ENCODE results near the gene SNAP91.
A peak's percentile ranks its signal among the peaks of the same experiment; 100 is the strongest.

The SNAP91 gene

DNA sequence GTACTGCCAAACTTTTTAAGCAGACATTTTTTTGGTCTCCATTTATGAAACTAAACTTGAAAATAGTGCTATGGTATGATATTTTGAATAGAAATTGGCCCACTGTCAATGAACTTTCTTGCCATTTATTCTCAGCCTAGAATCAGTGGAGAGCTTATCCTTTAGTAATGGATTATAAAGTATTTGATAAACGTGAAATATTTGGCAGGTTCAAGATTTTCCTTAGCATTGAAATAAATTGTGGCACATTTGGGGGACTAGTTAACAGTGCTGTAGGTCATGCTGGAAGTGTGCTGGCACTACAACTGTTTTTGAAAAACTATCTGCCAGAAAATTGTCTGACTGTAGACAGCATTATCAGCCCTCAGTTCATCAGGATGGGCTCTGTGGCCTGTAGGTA is 194.4 kb downstream of the SNAP91 start:
- no peak overlapping the region for H3K4me3 ChIP-seq (ENCODE audit: insufficient read depth, low read depth, low read length)
- no peaks in the 10 kb centered on the region for H3K36me3 ChIP-seq (ENCODE audit: control insufficient read depth, insufficient read depth, low read length)
- whole genome bisulfite sequencing, 2 experiments: 96% methylated on average over 1 of the region's 1 CpG
- peaks cover 8% of the 10 kb centered on the region for H3K4me1 ChIP-seq (ENCODE audit: control insufficient read depth, insufficient read depth, low read length)
- H3K27ac ChIP-seq (ENCODE audit: insufficient read depth, low read depth, low read length, poor library complexity, severe bottlenecking): no peak overlapping the region
- H3K9me3 ChIP-seq (ENCODE audit: control insufficient read depth, low read length): no peaks in the 10 kb centered on the region
- peaks cover 7% of the 10 kb centered on the region for H3K27me3 ChIP-seq (ENCODE audit: control insufficient read depth, insufficient read depth, low read length, poor library complexity, severe bottlenecking)

GRCh38 chr6:83511901-83512681 is 196.8 kb downstream of the SNAP91 start, which contains the start of gene PRSS35:
Gene PRSS35, plus strand, starts transcription at chr6:83512534. Its CDS starts 10,908 bp downstream, at chr6:83523442.
- no peaks in the 10 kb centered on the region for H3K9me3 ChIP-seq (ENCODE audit: control insufficient read depth, low read length)
- peak within 1 kb of the TSS; percentile 59 for H3K4me3 ChIP-seq (ENCODE audit: insufficient read depth, low read depth, low read length)
- no peak within 1 kb of the TSS for H3K27ac ChIP-seq (ENCODE audit: insufficient read depth, low read depth, low read length, poor library complexity, severe bottlenecking)
- peaks cover 7% of the 10 kb centered on the region for H3K27me3 ChIP-seq (ENCODE audit: control insufficient read depth, insufficient read depth, low read length, poor library complexity, severe bottlenecking)
- H3K4me1 ChIP-seq (ENCODE audit: control insufficient read depth, insufficient read depth, low read length): peaks cover 8% of the 10 kb centered on the region
- no peaks in the 10 kb centered on the region for H3K36me3 ChIP-seq (ENCODE audit: control insufficient read depth, insufficient read depth, low read length)
- 1% methylated on average over 38 of the region's 38 CpGs for WGBS, 2 experiments

GRCh38 chr6:83511266-83511665 is 197.6 kb downstream of the SNAP91 start:
- no peaks in the 10 kb centered on the region for H3K36me3 ChIP-seq (ENCODE audit: control insufficient read depth, insufficient read depth, low read length)
- WGBS, 2 experiments: 95 to 96% methylated on average over 8 of the region's 8 CpGs
- peaks cover 8% of the 10 kb centered on the region for H3K4me1 ChIP-seq (ENCODE audit: control insufficient read depth, insufficient read depth, low read length)
- no peak overlapping the region for H3K27ac ChIP-seq (ENCODE audit: insufficient read depth, low read depth, low read length, poor library complexity, severe bottlenecking)
- peaks cover 7% of the 10 kb centered on the region for H3K27me3 ChIP-seq (ENCODE audit: control insufficient read depth, insufficient read depth, low read length, poor library complexity, severe bottlenecking)
- no peaks in the 10 kb centered on the region for H3K9me3 ChIP-seq (ENCODE audit: control insufficient read depth, low read length)
- H3K4me3 ChIP-seq (ENCODE audit: insufficient read depth, low read depth, low read length): no peak overlapping the region

DNA sequence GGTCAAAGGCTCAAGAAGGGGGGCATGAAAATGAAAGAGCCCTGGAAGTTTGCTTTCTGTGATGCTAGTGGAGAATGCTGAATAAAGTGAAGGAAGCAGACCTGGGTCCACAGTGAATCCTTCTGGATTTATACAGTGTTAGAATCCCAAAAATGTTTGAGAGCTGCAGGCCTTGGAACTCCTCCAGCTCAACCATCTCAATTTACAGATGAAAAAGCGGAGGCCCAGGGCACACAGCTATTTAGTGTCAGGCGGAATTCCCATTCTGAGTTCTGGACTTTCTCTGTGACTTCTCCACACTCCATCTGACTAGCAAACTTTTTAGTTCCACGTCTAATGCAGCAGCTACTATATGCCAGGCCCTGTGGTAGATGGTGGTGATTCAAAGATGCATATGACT is 198.1 kb downstream of the SNAP91 start:
- WGBS, 2 experiments: 86 to 95% methylated on average over 3 of the region's 3 CpGs
- no peak overlapping the region for H3K4me3 ChIP-seq (ENCODE audit: insufficient read depth, low read depth, low read length)
- H3K27ac ChIP-seq (ENCODE audit: insufficient read depth, low read depth, low read length, poor library complexity, severe bottlenecking): no peak overlapping the region
- H3K4me1 ChIP-seq (ENCODE audit: control insufficient read depth, insufficient read depth, low read length): peaks cover 8% of the 10 kb centered on the region
- peaks cover 7% of the 10 kb centered on the region for H3K27me3 ChIP-seq (ENCODE audit: control insufficient read depth, insufficient read depth, low read length, poor library complexity, severe bottlenecking)
- H3K36me3 ChIP-seq (ENCODE audit: control insufficient read depth, insufficient read depth, low read length): no peaks in the 10 kb centered on the region
- no peaks in the 10 kb centered on the region for H3K9me3 ChIP-seq (ENCODE audit: control insufficient read depth, low read length)

GRCh38 chr6:83509441-83509840 is 199.5 kb downstream of the SNAP91 start:
- peaks cover 8% of the 10 kb centered on the region for H3K4me1 ChIP-seq (ENCODE audit: control insufficient read depth, insufficient read depth, low read length)
- H3K27ac ChIP-seq (ENCODE audit: insufficient read depth, low read depth, low read length, poor library complexity, severe bottlenecking): no peak overlapping the region
- H3K9me3 ChIP-seq (ENCODE audit: control insufficient read depth, low read length): no peaks in the 10 kb centered on the region
- no peak overlapping the region for H3K4me3 ChIP-seq (ENCODE audit: insufficient read depth, low read depth, low read length)
- 88 to 95% methylated on average over 1 of the region's 1 CpG for WGBS, 2 experiments
- H3K27me3 ChIP-seq (ENCODE audit: control insufficient read depth, insufficient read depth, low read length, poor library complexity, severe bottlenecking): peaks cover 7% of the 10 kb centered on the region
- H3K36me3 ChIP-seq (ENCODE audit: control insufficient read depth, insufficient read depth, low read length): no peaks in the 10 kb centered on the region

- Histone ChIP-seq H3K27ac (ENCODE audit: insufficient read depth, low read depth, low read length, poor library complexity, severe bottlenecking) (no peak overlapping the region), H3K4me3 (ENCODE audit: insufficient read depth, low read depth, low read length) (no peak overlapping the region), H3K4me1 (ENCODE audit: control insufficient read depth, insufficient read depth, low read length) (no peaks in the 10 kb centered on the region), H3K27me3 (ENCODE audit: control insufficient read depth, insufficient read depth, low read length, poor library complexity, severe bottlenecking) (no peaks in the 10 kb centered on the region), H3K9me3 (ENCODE audit: control insufficient read depth, low read length) (no peaks in the 10 kb centered on the region), H3K36me3 (ENCODE audit: control insufficient read depth, insufficient read depth, low read length) (no peaks in the 10 kb centered on the region)
- WGBS, 2 experiments: 72 to 81% methylated on average over 4 of the region's 4 CpGs
Measured at GRCh38 chr6:83505356-83505755, 203.5 kb downstream of the SNAP91 start.

Measured in ectodermal cell (in vitro differentiated cells).